ENCODE measurements around the gene SCT.

DNA sequence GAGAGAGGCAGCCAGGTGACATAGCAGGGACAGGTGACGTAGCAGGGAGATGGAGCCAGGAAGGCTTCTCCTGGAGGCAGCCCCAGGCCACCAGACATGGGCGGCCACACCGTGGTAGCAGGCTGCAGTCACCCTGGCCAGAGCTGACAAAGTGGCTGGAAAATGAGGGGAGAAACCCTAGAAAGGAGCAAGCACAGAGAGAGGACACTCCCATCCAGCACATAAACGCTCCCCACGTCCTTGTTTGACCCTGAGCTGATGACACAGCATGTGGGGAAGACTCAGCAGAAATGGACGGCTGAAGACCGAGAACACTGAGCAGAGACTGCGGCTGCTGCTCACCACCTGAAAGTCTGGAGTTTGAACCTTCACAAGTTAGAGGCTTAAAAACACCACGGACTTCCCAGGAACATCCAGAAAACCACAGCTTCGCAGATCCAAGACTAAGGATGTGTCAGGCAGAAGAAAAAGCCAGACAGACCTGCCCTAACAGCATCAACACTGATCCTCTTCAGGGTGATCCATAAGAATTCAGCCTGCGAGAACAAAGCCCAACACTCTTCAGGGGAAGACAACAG, 38.8 kb upstream of the SCT start:
- TF ChIP-seq, protein P1, sequence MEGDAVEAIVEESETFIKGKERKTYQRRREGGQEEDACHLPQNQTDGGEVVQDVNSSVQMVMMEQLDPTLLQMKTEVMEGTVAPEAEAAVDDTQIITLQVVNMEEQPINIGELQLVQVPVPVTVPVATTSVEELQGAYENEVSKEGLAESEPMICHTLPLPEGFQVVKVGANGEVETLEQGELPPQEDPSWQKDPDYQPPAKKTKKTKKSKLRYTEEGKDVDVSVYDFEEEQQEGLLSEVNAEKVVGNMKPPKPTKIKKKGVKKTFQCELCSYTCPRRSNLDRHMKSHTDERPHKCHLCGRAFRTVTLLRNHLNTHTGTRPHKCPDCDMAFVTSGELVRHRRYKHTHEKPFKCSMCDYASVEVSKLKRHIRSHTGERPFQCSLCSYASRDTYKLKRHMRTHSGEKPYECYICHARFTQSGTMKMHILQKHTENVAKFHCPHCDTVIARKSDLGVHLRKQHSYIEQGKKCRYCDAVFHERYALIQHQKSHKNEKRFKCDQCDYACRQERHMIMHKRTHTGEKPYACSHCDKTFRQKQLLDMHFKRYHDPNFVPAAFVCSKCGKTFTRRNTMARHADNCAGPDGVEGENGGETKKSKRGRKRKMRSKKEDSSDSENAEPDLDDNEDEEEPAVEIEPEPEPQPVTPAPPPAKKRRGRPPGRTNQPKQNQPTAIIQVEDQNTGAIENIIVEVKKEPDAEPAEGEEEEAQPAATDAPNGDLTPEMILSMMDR (IDR thresholded peaks at IDR 0.05): no peak
- TF ChIP-seq EP300 (IDR thresholded peaks at IDR 0.05) (no peak), POLR2A (IDR thresholded peaks at IDR 0.05) (no peak), POLR2AphosphoS5 (IDR thresholded peaks at IDR 0.05) (no peak)

All from upper lobe of left lung (tissue), 4 donors.